NB4 (cell line): ENCODE data around the gene FAM47E.
A peak's percentile ranks its signal among the peaks of the same experiment; 100 is the strongest.
"Not testable (repeated sequence)": the region's sequence is repeated elsewhere in the genome, so short reads cannot be mapped to it uniquely, and the experiment has no call there.

Experiments
- DNase-seq: peaks from one replicate; pipeline ENCODE4 v3.0.0; 2010; ENCODE audit warnings: low read depth
- H3K4me3 ChIP-seq: one replicate; pipeline ENCODE4 v1.5.1; 2011; ENCODE audit warnings: mild to moderate bottlenecking, low read depth, low read length, moderate library complexity
- MYC ChIP-seq: IDR thresholded peaks from 2 replicates; pipeline ENCODE4 v1.6.1; 2011; ENCODE audit warnings: low read depth, low read length
- POLR2A ChIP-seq: IDR thresholded peaks from 2 replicates; pipeline ENCODE4 v1.6.1; 2011; ENCODE audit warnings: mild to moderate bottlenecking; ENCODE audit not compliant: insufficient read length; ENCODE audit errors: extremely low read depth
- TF ChIP-seq, protein P1 (sequence below): IDR thresholded peaks from one replicate; pipeline ENCODE4 v1.5.1; 2012; ENCODE audit warnings: low read depth, low read length
- TF ChIP-seq, protein P2 (sequence below): IDR thresholded peaks from 2 replicates; pipeline ENCODE4 v1.6.1; 2011; ENCODE audit warnings: low read depth, low read length

The FAM47E gene

DNA sequence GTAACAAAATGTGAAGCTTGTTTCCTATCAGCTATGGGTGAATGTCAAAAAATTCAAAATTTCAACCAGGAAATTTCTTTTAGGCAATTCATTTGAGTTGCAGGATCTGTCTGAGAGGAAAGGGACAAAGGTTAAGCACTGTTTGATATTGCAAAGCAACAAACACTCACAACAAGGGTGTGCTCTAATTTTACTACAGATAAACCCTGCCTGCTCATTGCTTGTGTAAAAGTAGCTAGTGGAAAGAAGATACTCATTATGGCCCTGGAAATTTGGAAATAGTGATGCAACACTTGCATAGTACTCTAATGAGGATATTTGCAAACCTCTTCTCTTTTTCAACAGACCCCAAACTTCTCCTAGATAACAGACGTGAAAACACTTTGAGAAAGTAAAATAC is 27.1 kb downstream of the FAM47E start:
- no peak overlapping the region for H3K4me3 ChIP-seq
- peak; percentile 77 for DNase-seq
- TF ChIP-seq, protein P1, sequence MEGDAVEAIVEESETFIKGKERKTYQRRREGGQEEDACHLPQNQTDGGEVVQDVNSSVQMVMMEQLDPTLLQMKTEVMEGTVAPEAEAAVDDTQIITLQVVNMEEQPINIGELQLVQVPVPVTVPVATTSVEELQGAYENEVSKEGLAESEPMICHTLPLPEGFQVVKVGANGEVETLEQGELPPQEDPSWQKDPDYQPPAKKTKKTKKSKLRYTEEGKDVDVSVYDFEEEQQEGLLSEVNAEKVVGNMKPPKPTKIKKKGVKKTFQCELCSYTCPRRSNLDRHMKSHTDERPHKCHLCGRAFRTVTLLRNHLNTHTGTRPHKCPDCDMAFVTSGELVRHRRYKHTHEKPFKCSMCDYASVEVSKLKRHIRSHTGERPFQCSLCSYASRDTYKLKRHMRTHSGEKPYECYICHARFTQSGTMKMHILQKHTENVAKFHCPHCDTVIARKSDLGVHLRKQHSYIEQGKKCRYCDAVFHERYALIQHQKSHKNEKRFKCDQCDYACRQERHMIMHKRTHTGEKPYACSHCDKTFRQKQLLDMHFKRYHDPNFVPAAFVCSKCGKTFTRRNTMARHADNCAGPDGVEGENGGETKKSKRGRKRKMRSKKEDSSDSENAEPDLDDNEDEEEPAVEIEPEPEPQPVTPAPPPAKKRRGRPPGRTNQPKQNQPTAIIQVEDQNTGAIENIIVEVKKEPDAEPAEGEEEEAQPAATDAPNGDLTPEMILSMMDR: no peak
- TF ChIP-seq, protein P2, sequence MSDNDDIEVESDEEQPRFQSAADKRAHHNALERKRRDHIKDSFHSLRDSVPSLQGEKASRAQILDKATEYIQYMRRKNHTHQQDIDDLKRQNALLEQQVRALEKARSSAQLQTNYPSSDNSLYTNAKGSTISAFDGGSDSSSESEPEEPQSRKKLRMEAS: no peak
- TF ChIP-seq POLR2A (no peak), MYC (no peak)

DNA sequence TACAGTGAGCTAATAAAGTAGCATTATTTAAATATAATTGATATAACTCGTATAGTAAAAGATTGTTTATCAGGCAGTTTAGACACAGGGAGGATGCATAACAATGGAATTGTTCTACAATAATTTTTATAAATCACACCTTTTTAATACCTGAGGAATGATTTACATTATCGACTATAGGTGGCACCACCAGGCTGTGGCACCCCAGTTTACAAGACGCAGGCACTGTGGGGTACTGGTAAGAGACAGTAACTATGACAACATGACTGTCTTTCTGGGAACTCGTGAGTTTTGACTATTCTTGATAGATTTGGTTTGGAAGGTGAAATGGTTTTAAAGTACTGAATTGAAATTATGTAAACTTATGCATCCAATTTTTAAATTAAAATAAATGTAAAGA is 27.9 kb downstream of the FAM47E start:
- TF ChIP-seq, protein P1: no peak
- TF ChIP-seq, protein P2: no peak
- TF ChIP-seq POLR2A (no peak), MYC (no peak)
- no peak for DNase-seq
- no peak overlapping the region for H3K4me3 ChIP-seq

DNA sequence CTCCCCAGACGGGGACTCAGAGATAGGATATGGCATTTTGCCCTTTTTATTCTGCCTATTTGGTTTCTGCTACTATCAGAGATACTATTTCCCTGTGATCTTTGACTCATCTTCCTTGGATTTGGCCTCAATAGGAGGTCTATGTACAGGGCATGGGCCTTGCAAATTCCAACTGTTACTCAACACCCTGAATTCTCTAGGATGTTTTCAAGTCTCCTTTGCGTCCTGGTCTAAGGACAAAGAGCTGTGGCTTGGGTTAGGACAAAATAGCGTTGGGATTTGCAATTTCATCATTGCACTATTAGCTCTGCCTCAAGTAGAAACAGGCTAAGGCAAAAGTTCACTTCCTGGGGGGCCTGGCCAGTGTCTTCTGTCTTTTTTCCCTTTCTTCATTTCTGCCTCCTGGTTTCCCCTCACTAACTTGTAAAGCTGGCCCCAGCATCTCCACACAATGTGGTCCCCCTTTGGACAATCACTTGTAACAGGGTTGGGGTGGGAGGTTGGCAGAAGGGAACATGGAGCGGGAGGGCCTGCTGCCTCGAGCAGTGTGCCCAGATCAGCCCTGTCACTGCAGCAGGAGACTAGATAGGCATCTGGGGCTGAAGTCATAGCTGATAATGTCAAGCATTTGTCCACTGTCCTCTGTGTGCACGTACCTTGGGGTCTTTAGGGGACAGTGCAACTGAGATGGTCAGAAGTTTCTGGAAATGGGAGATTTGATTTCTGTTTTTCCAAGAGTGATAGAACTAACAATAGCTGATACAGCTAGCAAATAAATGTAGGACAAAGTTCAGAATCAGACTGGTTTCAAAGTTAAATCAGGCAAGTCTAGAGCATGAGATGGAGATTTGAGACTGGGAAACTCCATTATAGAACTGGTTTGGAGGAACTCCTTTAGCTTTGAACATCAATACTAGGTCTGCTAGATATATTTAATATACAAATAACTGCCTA is 29.2 kb downstream of the FAM47E start:
- no peak for DNase-seq
- H3K4me3 ChIP-seq: no peak overlapping the region
- no peak for TF ChIP-seq MYC
- TF ChIP-seq, protein P2: no peak
- TF ChIP-seq, protein P1: no peak

DNA sequence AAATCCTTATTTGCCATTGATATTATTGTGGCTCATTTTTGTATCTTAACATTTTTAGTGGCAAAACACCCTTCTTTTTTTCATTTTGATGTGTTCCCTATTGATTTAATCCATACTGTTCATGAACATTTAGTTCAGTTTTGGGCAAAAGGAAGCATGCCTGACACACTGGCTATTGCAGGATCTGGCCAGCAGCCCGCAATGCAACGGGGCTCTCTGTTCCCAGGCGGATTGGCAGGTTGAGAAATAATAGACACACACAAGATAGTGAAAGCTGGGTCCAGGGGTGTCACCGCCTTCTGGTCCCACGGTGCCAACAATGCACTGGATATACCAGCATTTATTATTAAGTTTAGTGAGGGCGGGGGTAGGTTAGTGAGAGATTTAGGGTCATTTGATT is 30.1 kb downstream of the FAM47E start:
- H3K4me3 ChIP-seq, DNase-seq: not testable (repeated sequence)

DNA sequence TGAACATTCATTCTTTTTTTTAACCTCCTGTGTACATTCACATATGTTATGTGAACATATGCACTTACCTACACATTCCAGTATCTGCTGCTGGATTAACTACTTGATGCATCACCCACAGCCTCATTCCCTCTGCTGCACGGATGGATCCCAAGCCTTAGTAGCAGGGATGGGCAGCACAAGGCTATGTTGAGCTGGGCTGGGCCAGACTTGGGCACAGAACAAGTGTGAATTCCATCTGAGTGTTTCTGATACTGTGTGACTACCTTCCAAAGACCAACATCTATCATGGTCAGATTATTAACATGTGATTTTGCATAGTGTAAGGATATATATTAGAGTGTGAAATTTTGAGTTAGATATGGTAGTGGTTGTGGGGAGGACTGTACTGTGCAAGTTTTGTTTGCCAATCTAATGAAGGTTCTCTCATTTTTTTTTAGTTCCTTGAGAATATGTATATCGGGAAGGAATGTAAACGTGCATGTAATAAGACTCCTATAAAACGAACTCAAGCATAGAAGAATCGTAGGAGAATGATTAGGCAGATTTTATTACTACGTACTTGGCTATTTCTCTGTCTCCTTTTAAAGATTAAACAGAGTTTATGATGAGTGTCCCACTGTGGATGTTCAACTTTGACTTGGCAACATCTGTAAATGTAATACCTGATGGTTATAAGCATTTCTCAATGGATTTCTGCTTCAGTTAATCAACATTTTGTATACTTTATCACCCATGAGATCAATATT is 31.6 kb downstream of the FAM47E start:
- TF ChIP-seq, protein P1: no peak
- TF ChIP-seq, protein P2: no peak
- TF ChIP-seq POLR2A (no peak), MYC (no peak)
- no peak for DNase-seq
- H3K4me3 ChIP-seq: no peak overlapping the region

DNA sequence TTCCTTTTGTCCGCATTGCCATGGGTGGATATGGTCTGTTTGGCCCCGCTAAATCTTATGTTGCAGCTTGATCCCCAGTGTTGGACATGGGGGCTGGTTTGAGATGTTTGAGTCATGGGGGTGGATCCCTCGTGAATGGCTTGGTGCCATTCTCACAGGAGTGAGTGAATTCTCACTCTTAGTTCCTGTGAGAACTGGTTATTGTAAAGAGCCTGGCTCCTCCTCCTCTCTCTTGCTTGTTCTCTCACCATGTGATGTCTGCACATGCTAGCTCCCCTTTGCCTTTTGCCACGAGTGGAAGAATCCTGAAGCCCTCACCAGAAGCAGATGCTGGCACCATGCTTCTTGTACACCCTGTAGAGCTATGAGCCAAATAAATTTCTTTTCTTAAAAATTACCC is 32.4 kb downstream of the FAM47E start:
- no peak for DNase-seq
- no peak overlapping the region for H3K4me3 ChIP-seq
- TF ChIP-seq MYC: no peak
- TF ChIP-seq, protein P2: no peak
- no peak for TF ChIP-seq POLR2A
- TF ChIP-seq, protein P1: no peak

DNA sequence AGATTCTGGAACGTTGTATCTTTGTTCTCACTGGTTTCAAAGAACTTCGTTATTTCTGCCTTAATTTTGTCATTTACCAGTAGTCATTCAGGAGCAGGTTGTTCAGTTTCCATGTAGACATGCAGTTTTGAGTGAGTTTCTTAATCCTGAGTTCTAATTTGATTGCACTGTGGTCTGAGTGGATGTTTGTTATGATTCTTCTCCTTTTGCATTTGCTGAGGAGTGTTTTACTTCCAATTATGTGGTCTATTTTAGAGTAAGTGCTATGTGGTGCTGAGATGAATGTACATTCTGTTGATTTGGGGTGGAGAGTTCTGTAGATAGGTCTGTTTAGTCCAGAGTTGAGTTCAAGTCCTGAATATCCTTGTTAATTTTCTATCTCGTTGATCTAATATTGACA is 36.3 kb downstream of the FAM47E start:
- H3K4me3 ChIP-seq, DNase-seq: not testable (repeated sequence)
